ENCODE results near the gene DOCK10. TPM values are rescaled to one million over a fixed set of nuclear protein-coding genes. Genes with fewer than 3 reads are reported as not detected.

Gene DOCK10
- total and polyA plus RNA-seq, 4 donors, result 7.6 to 81.8 (median 42.6) TPM

- ATAC-seq (ENCODE audit: low FRiP score) (no peak), DNase-seq (no peak)
- Histone ChIP-seq H3K27ac (ENCODE audit: low read depth in 1 of 2, low read length in 2 of 2) (no peak overlapping the region), H3K4me1 (ENCODE audit: control insufficient read depth in 1 of 2, insufficient read depth in 2 of 2, low read length in 2 of 2) (peaks cover 0 to 4% of the 10 kb centered on the region in 2 donors), H3K4me3 (ENCODE audit: low read length in 2 of 2) (no peak overlapping the region), H3K36me3 (ENCODE audit: control insufficient read depth in 1 of 2, insufficient read depth in 2 of 2, low read length in 1 of 2) (peaks cover 6 to 13% of the 10 kb centered on the region in 2 donors), H3K27me3 (ENCODE audit: control insufficient read depth in 1 of 2, insufficient read depth in 2 of 2, low read length in 1 of 2) (no peaks in the 10 kb centered on the region), H3K9me3 (ENCODE audit: control insufficient read depth, low read length) (no peaks in the 10 kb centered on the region)
- intact Hi-C loops (cut with DNase I), result loop anchor here in 1 of 2 donors (5.0 kb wide), 1 partner anchor 198 kb away; no protein-coding TSS in a partner anchor
- WGBS, 2 donors, result 94 to 100% methylated on average over 1 of the region's 1 CpG
Measured at GRCh38 chr2:224803930-224804329, 238.3 kb downstream of the DOCK10 start.

- DNase-seq, result no peak
- Histone ChIP-seq H3K27me3 (ENCODE audit: control insufficient read depth in 1 of 2, insufficient read depth in 2 of 2, low read length in 1 of 2) (no peaks in the 10 kb centered on the region), H3K36me3 (ENCODE audit: control insufficient read depth in 1 of 2, insufficient read depth in 2 of 2, low read length in 1 of 2) (peaks cover 7 to 15% of the 10 kb centered on the region in 2 donors), H3K4me3 (ENCODE audit: low read length in 2 of 2) (no peak overlapping the region), H3K9me3 (ENCODE audit: control insufficient read depth, low read length) (no peaks in the 10 kb centered on the region), H3K4me1 (ENCODE audit: control insufficient read depth in 1 of 2, insufficient read depth in 2 of 2, low read length in 2 of 2) (peaks cover 0 to 4% of the 10 kb centered on the region in 2 donors), H3K27ac (ENCODE audit: low read depth in 1 of 2, low read length in 2 of 2) (no peak overlapping the region)
- ATAC-seq (ENCODE audit: low FRiP score), result no peak
- 41 to 55% methylated on average over 1 of the region's 1 CpG for WGBS, 2 donors
- intact Hi-C loops (cut with DNase I), result loop anchor here in 1 of 2 donors (5.0 kb wide), 1 partner anchor 200 kb away; no protein-coding TSS in a partner anchor
Measured at GRCh38 chr2:224802407-224802806, 239.9 kb downstream of the DOCK10 start.

- 9 to 20% methylated on average over 1 of the region's 1 CpG for WGBS, 2 donors
- no peak overlapping the region for H3K27ac ChIP-seq (ENCODE audit: low read depth in 1 of 2, low read length in 2 of 2)
- H3K36me3 ChIP-seq (ENCODE audit: control insufficient read depth in 1 of 2, insufficient read depth in 2 of 2, low read length in 1 of 2), result peaks cover 10% of the 10 kb centered on the region in 2 donors
- H3K9me3 ChIP-seq (ENCODE audit: control insufficient read depth, low read length), result no peaks in the 10 kb centered on the region
- H3K4me1 ChIP-seq (ENCODE audit: control insufficient read depth in 1 of 2, insufficient read depth in 2 of 2, low read length in 2 of 2), result peaks cover 0 to 4% of the 10 kb centered on the region in 2 donors
- ATAC-seq (ENCODE audit: low FRiP score) (no peak), DNase-seq (no peak)
- H3K27me3 ChIP-seq (ENCODE audit: control insufficient read depth in 1 of 2, insufficient read depth in 2 of 2, low read length in 1 of 2), result no peaks in the 10 kb centered on the region
- intact Hi-C loops (cut with DNase I), result loop anchor here in 1 of 2 donors (5.0 kb wide), 1 partner anchor 201 kb away; no protein-coding TSS in a partner anchor
- no peak overlapping the region for H3K4me3 ChIP-seq (ENCODE audit: low read length in 2 of 2)
Measured at GRCh38 chr2:224801360-224801759, 240.9 kb downstream of the DOCK10 start.

GRCh38 chr2:224799691-224800090, 242.6 kb downstream of the DOCK10 start:
- Histone ChIP-seq H3K4me1 (ENCODE audit: control insufficient read depth in 1 of 2, insufficient read depth in 2 of 2, low read length in 2 of 2) (peaks cover 0 to 4% of the 10 kb centered on the region in 2 donors), H3K27me3 (ENCODE audit: control insufficient read depth in 1 of 2, insufficient read depth in 2 of 2, low read length in 1 of 2) (no peaks in the 10 kb centered on the region), H3K27ac (ENCODE audit: low read depth in 1 of 2, low read length in 2 of 2) (no peak overlapping the region), H3K9me3 (ENCODE audit: control insufficient read depth, low read length) (no peaks in the 10 kb centered on the region), H3K36me3 (ENCODE audit: control insufficient read depth in 1 of 2, insufficient read depth in 2 of 2, low read length in 1 of 2) (peaks cover 11 to 14% of the 10 kb centered on the region in 2 donors), H3K4me3 (ENCODE audit: low read length in 2 of 2) (no peak overlapping the region)
- intact Hi-C loops (cut with DNase I), result loop anchor here in 1 of 2 donors (5.0 kb wide), 1 partner anchor 203 kb away; no protein-coding TSS in a partner anchor
- DNase-seq (no peak), ATAC-seq (ENCODE audit: low FRiP score) (no peak)
- WGBS, 2 donors, result 63 to 82% methylated on average over 1 of the region's 1 CpG

GRCh38 chr2:224798180-224798579, 244.1 kb downstream of the DOCK10 start:
- no peak overlapping the region for H3K4me3 ChIP-seq (ENCODE audit: low read length in 2 of 2)
- H3K9me3 ChIP-seq (ENCODE audit: control insufficient read depth, low read length), result no peaks in the 10 kb centered on the region
- H3K4me1 ChIP-seq (ENCODE audit: control insufficient read depth in 1 of 2, insufficient read depth in 2 of 2, low read length in 2 of 2), result peaks cover 0 to 4% of the 10 kb centered on the region in 2 donors
- 98 to 100% methylated on average over 2 of the region's 2 CpGs for WGBS, 2 donors
- H3K36me3 ChIP-seq (ENCODE audit: control insufficient read depth in 1 of 2, insufficient read depth in 2 of 2, low read length in 1 of 2), result peaks cover 11 to 18% of the 10 kb centered on the region in 2 donors
- ATAC-seq (ENCODE audit: low FRiP score) (no peak), DNase-seq (no peak)
- H3K27me3 ChIP-seq (ENCODE audit: control insufficient read depth in 1 of 2, insufficient read depth in 2 of 2, low read length in 1 of 2), result no peaks in the 10 kb centered on the region
- H3K27ac ChIP-seq (ENCODE audit: low read depth in 1 of 2, low read length in 2 of 2), result no peak overlapping the region
- intact Hi-C loops (cut with DNase I), result no loop called here

GRCh38 chr2:224796695-224797305, 245.5 kb downstream of the DOCK10 start:
- ATAC-seq (ENCODE audit: low FRiP score), result no peak
- H3K4me1 ChIP-seq (ENCODE audit: control insufficient read depth in 1 of 2, insufficient read depth in 2 of 2, low read length in 2 of 2), result no peaks in the 10 kb centered on the region
- H3K36me3 ChIP-seq (ENCODE audit: control insufficient read depth in 1 of 2, insufficient read depth in 2 of 2, low read length in 1 of 2), result peaks cover 11 to 18% of the 10 kb centered on the region in 2 donors
- no peaks in the 10 kb centered on the region for H3K9me3 ChIP-seq (ENCODE audit: control insufficient read depth, low read length)
- DNase-seq, result no peak
- intact Hi-C loops (cut with DNase I), result no loop called here
- 91 to 92% methylated on average over 8 of the region's 8 CpGs for WGBS, 2 donors
- H3K27ac ChIP-seq (ENCODE audit: low read depth in 1 of 2, low read length in 2 of 2), result no peak overlapping the region
- H3K27me3 ChIP-seq (ENCODE audit: control insufficient read depth in 1 of 2, insufficient read depth in 2 of 2, low read length in 1 of 2), result no peaks in the 10 kb centered on the region
- no peak overlapping the region for H3K4me3 ChIP-seq (ENCODE audit: low read length in 2 of 2)

GRCh38 chr2:224793946-224794345, 248.3 kb downstream of the DOCK10 start:
- ATAC-seq (ENCODE audit: low FRiP score) (peak; percentile 74), DNase-seq (no peak)
- Histone ChIP-seq H3K9me3 (ENCODE audit: control insufficient read depth, low read length) (no peaks in the 10 kb centered on the region), H3K27me3 (ENCODE audit: control insufficient read depth in 1 of 2, insufficient read depth in 2 of 2, low read length in 1 of 2) (no peaks in the 10 kb centered on the region), H3K27ac (ENCODE audit: low read depth in 1 of 2, low read length in 2 of 2) (no peak overlapping the region), H3K4me3 (ENCODE audit: low read length in 2 of 2) (no peak overlapping the region), H3K36me3 (ENCODE audit: control insufficient read depth in 1 of 2, insufficient read depth in 2 of 2, low read length in 1 of 2) (peaks cover 10 to 15% of the 10 kb centered on the region in 2 donors), H3K4me1 (ENCODE audit: control insufficient read depth in 1 of 2, insufficient read depth in 2 of 2, low read length in 2 of 2) (no peaks in the 10 kb centered on the region)
- WGBS, 2 donors, result 67% methylated on average over 3 of the region's 3 CpGs
- intact Hi-C loops (cut with DNase I), result no loop called here

- no peak for ATAC-seq (ENCODE audit: low FRiP score)
- no peaks in the 10 kb centered on the region for H3K4me1 ChIP-seq (ENCODE audit: control insufficient read depth in 1 of 2, insufficient read depth in 2 of 2, low read length in 2 of 2)
- H3K9me3 ChIP-seq (ENCODE audit: control insufficient read depth, low read length), result no peaks in the 10 kb centered on the region
- H3K4me3 ChIP-seq (ENCODE audit: low read length in 2 of 2), result no peak overlapping the region
- WGBS, 2 donors, result 92 to 97% methylated on average over 7 of the region's 7 CpGs
- H3K36me3 ChIP-seq (ENCODE audit: control insufficient read depth in 1 of 2, insufficient read depth in 2 of 2, low read length in 1 of 2), result peaks cover 2 to 4% of the 10 kb centered on the region in 2 donors
- DNase-seq, result no peak
- H3K27me3 ChIP-seq (ENCODE audit: control insufficient read depth in 1 of 2, insufficient read depth in 2 of 2, low read length in 1 of 2), result no peaks in the 10 kb centered on the region
- no peak overlapping the region for H3K27ac ChIP-seq (ENCODE audit: low read depth in 1 of 2, low read length in 2 of 2)
- intact Hi-C loops (cut with DNase I), result no loop called here
Measured at GRCh38 chr2:224786848-224787247, 255.4 kb downstream of the DOCK10 start.

GRCh38 chr2:224781400-224781799, 260.9 kb downstream of the DOCK10 start:
- intact Hi-C loops (cut with DNase I), result no loop called here
- Histone ChIP-seq H3K4me1 (ENCODE audit: control insufficient read depth in 1 of 2, insufficient read depth in 2 of 2, low read length in 2 of 2) (no peaks in the 10 kb centered on the region), H3K4me3 (ENCODE audit: low read length in 2 of 2) (no peak overlapping the region), H3K9me3 (ENCODE audit: control insufficient read depth, low read length) (no peaks in the 10 kb centered on the region), H3K36me3 (ENCODE audit: control insufficient read depth in 1 of 2, insufficient read depth in 2 of 2, low read length in 1 of 2) (peaks cover 2 to 4% of the 10 kb centered on the region in 2 donors), H3K27me3 (ENCODE audit: control insufficient read depth in 1 of 2, insufficient read depth in 2 of 2, low read length in 1 of 2) (no peaks in the 10 kb centered on the region), H3K27ac (ENCODE audit: low read depth in 1 of 2, low read length in 2 of 2) (no peak overlapping the region)
- ATAC-seq (ENCODE audit: low FRiP score) (no peak), DNase-seq (no peak)

Data from aorta (tissue), 5 donors.